IPS-11a (cell line): ENCODE data around the gene BRF1.

Source experiments
- H3K4me3 ChIP-seq: one replicate; pipeline ENCODE4 v1.5.1; 2013; ENCODE audit warnings: low read depth, low read length, control low read depth

Gene BRF1

GRCh38 chr14:105200074-105200473 is 100.7 kb downstream of the BRF1 start:
- H3K4me3 ChIP-seq = no peak overlapping the region

- no peak overlapping the region for H3K4me3 ChIP-seq
Measured at GRCh38 chr14:105199093-105199492, 101.7 kb downstream of the BRF1 start.

- no peak overlapping the region for H3K4me3 ChIP-seq
Measured at GRCh38 chr14:105198588-105198987, 102.2 kb downstream of the BRF1 start.

- H3K4me3 ChIP-seq = no peak overlapping the region
Measured at GRCh38 chr14:105197211-105197641, 103.6 kb downstream of the BRF1 start.

DNA sequence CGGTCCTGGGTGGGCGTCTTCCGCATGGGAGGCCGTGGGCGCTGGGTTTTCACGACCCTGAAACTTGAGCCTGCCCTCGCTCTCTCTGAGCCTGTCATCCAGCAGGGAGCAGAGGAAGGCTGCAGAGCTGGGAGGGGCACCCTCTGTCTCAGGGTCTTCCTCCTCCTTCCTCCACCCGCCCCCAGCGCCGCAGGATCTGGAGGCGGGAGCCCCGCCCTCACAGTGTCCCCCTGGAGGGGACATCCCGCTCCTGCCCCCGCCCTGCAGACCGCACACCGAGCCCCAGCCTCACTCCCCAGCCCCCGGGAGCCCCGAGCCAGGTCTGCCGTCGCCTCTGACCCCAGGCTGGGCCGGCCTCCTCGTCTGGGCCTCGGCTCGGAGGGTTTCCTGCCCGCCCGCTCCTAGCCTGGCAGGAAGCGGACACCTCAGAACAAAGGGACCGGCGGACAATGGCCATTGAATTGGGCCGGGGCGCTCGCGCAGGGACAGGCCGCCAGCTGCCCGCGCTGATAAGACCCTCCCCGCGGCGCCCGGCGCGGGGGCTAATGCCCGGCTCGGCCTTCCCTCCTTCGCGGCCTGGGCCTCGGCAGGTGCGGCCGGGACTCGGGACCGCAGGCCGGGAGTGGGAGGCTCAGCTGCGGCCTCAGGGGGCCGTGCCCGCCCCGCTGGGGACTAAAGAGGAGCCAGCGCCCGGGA is 104.4 kb downstream of the BRF1 start:
- H3K4me3 ChIP-seq = peak overlapping the region; percentile 8

GRCh38 chr14:105195522-105196264 is 105.1 kb downstream of the BRF1 start:
- no peak overlapping the region for H3K4me3 ChIP-seq

GRCh38 chr14:105195051-105195450 is 105.8 kb downstream of the BRF1 start:
- H3K4me3 ChIP-seq = no peak overlapping the region

DNA sequence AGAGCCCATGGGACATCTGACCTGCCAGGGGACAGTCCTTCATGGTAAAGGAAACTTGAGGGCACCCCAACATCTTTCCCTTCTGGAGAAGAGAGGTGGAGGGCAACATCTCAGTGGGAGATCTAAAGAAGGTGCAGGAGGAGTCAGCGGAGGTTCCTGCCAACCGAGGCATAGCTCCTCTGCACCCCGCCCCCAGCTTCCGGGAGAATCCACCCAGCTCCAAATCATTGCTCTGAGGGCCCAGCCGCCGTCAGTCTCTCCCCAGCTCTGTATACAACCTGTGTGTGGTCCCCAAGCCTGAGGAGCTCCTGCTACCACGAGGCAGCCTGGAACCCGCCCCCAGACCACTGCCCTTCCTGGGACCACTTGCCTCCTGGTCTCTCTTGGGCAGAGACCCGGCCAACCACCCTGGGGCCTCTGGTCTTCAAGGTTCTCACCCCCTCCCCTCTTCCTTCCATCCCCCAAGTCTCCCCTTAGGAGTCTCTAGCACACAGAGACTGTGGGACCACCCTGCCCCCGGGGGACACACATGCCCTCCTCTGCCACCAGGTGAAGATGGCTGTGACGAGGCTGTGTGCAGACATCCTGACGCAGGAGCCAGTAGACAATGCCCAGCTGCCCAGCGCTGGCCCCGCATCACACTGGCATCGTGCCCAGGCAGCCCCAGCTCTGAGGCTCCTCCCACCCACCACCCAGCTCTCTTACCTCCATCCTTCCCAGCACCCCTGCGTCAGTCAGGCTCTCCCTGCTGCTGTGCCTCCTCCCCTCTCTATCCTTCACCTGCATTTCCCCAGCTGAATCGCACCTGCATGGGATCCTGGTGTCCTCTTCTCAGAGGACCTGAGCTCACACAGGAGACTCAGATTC is 106.7 kb downstream of the BRF1 start:
- no peak overlapping the region for H3K4me3 ChIP-seq

DNA sequence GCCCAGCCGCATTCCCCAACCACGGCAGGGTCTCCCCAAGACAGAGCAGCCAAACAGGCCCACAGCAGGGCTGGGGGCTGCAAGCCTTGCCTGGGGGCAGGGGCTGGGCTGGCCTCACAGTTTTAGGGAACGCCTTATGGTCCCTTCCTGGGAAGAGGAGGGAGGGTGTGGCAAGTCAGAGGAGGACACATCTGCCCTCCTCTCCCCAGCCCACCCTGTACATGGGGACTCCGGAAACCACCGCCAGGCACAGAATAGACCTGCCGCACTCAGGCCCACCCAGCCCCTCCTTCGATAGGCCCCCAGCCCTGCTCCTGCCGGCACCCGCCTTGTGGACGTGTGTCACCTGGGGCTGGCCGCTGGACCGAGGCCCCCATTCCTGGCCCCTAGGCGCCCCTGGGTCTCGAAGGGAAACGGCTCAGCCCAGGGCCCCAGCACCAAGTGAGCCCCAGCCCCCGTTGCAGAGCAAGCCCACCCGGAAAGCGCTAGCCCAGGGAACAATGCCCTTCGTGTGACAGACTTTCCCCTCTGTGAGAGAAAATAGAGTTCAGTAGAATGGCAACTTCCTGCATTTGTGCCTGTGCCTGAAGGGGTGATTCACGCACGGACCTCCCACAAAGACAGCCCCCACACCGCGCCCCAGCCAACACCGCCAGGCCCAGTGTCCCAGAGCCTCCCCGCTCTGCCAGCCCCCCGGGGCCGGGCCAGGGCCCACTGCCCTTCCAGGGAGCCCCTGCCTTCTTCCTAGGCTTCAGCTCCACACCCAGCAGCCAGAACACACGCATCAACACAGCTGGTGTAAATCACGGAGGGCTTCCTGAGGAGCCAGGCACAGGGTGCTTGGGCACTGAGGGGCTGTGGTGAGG is 107.7 kb downstream of the BRF1 start:
- H3K4me3 ChIP-seq = no peak overlapping the region

DNA sequence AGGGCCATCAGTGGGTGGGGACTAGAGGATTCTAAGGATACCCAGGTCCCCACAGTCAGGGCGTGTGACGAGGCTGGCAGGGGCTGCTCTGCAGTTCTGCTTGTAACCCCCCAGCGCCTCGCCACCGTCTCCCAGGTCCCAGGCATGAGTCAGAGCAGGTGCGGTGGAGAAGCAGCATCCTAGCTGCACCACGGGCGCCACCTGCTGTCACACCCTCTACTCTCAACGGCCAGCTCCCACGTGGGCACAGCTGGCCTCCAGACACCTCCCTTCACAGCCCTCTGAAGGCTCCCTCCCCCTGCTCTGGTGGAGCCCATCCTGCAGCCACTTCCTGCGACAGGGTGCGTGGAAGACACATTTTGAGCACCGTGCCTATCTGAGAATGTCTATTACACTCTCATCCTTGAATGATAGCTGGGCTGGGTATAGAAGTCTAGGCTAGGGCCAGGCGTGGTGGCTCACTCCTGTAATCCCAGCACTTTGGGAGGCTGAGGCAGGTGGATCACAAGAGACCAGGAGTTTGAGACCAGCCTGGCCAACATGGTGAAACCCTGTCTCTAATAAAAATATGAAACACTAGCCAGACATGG is 112.8 kb downstream of the BRF1 start:
- no peak overlapping the region for H3K4me3 ChIP-seq

- no peak overlapping the region for H3K4me3 ChIP-seq
Measured at GRCh38 chr14:105187116-105187515, 113.7 kb downstream of the BRF1 start.

GRCh38 chr14:105185973-105186372 is 114.8 kb downstream of the BRF1 start:
- H3K4me3 ChIP-seq = no peak overlapping the region

GRCh38 chr14:105185001-105185400 is 115.8 kb downstream of the BRF1 start:
- H3K4me3 ChIP-seq = no peak overlapping the region

DNA sequence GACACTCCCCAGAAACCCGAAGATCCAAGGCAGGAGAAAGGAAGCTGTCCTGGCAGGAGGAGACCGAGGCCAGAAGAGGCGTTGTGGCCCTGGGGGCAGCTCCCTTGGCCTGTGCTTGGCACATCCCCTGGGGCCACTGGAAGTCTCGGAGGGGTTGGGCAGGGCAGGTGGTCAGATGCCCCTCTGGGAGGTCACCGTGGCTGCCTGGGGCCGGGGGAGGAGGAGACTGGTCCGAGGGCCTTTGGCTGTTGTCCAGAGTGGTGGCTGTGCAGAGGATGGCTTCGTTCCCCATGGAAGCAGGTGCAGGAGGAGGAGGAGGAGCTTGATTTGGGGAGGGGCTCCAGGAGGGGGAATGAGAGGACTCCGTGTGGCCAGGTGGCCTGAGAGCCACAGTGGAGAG is 116.3 kb downstream of the BRF1 start:
- no peak overlapping the region for H3K4me3 ChIP-seq

DNA sequence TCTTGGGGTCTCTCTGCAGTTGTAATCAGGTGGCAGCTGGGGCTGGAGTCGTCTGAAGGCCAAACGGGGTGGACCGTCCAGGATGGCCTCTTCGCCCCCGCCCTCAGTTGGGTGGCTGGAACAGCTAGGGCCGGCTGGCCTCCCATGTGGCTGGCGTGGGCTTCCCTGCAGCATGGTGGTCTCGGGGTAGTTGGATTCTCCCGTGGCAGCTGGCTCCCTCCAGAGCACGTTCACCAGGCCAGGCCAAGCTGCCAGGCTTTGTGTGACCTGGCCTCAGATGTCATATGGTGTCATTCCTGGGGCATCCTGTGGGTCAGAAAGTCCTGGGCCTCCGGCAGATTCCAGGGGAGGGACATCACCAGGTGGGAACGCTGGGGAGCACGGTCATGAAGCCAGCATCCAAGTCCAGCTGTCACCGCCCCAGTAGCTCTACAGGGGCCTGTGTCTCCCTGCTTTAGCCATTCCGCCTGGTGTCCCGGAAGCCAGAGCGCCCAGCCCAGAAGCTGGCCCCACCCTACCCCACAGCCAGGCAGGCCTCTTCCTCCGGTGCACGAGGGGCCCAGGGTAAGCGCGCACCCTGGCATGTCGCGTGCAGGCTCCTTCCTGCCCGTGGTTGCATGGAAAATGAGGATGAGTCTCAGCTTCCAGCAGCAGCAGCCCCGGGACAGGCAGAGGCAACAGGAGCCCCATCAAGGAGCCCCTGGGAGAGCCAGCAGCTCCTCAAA is 118.3 kb downstream of the BRF1 start:
- no peak overlapping the region for H3K4me3 ChIP-seq

DNA sequence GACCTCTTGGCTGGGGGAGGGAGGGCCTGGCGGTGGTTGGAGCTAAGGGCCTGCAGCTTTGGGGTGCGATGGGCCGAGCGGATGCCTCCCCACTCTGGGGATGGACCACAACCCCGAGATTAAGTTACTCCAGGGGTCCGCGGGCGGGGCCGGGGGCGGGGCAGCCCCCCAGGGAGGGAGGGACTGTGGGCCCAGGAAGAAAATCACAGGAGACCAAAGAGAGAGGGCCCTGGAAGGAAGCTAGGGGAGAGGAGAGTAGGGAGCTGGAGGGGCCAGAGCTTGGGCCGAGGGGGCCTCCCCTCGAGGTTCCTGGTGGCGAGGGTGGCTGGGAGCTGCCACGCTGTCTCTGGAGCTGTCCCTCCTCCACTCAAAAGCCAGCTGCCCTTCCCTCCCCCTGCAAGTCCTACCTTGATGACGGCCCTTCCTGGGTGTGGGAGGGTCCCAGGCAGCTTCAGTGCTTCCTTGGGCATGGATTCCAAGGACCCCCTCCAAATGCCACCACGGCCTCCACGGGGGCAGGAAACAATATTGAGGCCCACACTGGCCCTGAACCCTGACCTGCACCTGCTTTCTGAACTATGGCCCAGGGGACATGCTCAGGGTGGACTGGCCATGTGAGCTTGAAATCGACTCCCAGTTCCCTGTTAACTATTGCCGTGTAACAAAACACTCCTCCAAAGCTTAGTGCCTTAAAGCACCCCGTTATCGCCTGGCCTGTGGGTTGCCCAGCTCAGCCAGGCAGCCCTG is 119.1 kb downstream of the BRF1 start:
- peak overlapping the region; percentile 17 for H3K4me3 ChIP-seq

- peak within 1 kb of the TSS; percentile 41 for H3K4me3 ChIP-seq
Measured at GRCh38 chr14:105180592-105181548, 119.9 kb downstream of the BRF1 start, which contains the start of gene NUDT14. TSS of gene NUDT14 (minus strand) at chr14:105181312. CDS start at chr14:105181209, 103 bp downstream.

GRCh38 chr14:105179191-105179590 is 121.6 kb downstream of the BRF1 start:
- H3K4me3 ChIP-seq = no peak overlapping the region
